ENCODE measurements around the gene EFNA4.

Gene EFNA4

DNA sequence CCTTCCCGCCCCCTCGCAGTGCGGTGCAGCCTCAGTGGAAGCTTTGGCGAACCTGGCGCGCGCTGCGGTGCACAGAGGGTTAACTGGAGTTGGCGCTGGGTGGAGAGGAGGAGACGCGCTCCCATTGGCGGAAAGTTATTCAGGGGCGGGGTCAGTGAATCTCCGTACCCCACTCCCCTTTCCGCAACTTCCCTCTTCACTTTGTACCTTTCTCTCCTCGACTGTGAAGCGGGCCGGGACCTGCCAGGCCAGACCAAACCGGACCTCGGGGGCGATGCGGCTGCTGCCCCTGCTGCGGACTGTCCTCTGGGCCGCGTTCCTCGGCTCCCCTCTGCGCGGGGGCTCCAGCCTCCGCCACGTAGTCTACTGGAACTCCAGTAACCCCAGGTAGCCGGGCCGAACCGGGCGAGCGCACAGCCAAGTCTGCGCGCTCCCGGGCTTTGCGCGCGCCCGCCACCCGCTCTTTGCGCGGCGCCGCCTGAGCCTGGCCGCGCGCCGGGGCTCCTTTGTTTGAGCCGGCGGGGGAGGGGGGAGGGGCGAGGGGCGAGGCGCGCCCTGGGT lies at the start of gene EFNA4:
EFNA4 (plus strand) TSS at position 191 of the 561 bp plus-strand sequence; CDS start at position 275, 84 bp downstream.
- H3K4me1 Mint-ChIP-seq (ENCODE audit: low read depth): peaks cover 31% of the 10 kb centered on the region
- H3K4me3 Mint-ChIP-seq: peak within 1 kb of the TSS; percentile 82
- H3K36me3 Mint-ChIP-seq (ENCODE audit: low read depth): peaks cover 31% of the 10 kb centered on the region
- no peaks in the 10 kb centered on the region for H3K27me3 Mint-ChIP-seq
- peak within 1 kb of the TSS; percentile 72 for H3K27ac Mint-ChIP-seq
- no peaks in the 10 kb centered on the region for H3K9me3 Mint-ChIP-seq
- peak; percentile 86 for DNase-seq

GRCh38 chr1:155014709-155015508 lies 48.6 kb upstream of the EFNA4 start:
- no peak overlapping the region for H3K4me3 Mint-ChIP-seq
- H3K27me3 Mint-ChIP-seq: no peaks in the 10 kb centered on the region

GRCh38 chr1:155015527-155016230 lies 47.9 kb upstream of the EFNA4 start:
- peaks cover 72% of the 10 kb centered on the region for H3K36me3 Mint-ChIP-seq (ENCODE audit: low read depth)
- H3K27ac Mint-ChIP-seq: peak overlapping the region; percentile 74
- H3K4me3 Mint-ChIP-seq: peak overlapping the region; percentile 20
- DNase-seq: no peak
- H3K4me1 Mint-ChIP-seq (ENCODE audit: low read depth): peaks cover 79% of the 10 kb centered on the region
- H3K27me3 Mint-ChIP-seq: no peaks in the 10 kb centered on the region
- no peaks in the 10 kb centered on the region for H3K9me3 Mint-ChIP-seq

More at GRCh38 chr1:155014709-155015508, 48.6 kb upstream of the EFNA4 start:
- no peak for DNase-seq
- Mint-ChIP-seq H3K4me1 (ENCODE audit: low read depth) (peaks cover 83% of the 10 kb centered on the region), H3K36me3 (ENCODE audit: low read depth) (peaks cover 77% of the 10 kb centered on the region), H3K9me3 (no peaks in the 10 kb centered on the region), H3K27ac (no peak overlapping the region)

DNA sequence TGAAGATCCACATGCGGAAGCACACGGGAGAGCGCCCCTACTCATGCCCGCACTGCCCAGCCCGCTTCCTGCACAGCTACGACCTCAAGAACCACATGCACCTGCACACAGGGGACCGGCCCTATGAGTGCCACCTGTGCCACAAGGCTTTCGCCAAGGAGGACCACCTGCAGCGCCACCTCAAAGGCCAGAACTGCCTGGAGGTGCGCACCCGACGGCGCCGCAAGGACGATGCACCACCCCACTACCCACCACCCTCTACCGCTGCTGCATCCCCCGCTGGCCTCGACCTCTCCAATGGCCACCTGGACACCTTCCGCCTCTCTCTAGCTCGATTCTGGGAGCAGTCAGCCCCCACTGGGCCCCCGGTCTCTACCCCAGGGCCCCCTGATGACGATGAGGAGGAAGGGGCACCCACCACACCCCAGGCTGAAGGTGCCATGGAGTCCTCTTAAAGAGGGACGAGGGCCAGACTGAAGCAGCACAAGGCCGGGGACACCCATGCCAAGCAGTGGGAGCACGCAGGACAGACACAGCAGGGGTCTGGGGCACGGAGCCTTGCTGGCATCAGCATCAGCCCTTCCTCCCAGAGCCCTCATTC lies 47.2 kb upstream of the EFNA4 start:
- Mint-ChIP-seq H3K4me1 (ENCODE audit: low read depth) (peaks cover 73% of the 10 kb centered on the region), H3K4me3 (peak overlapping the region; percentile 48), H3K36me3 (ENCODE audit: low read depth) (peaks cover 67% of the 10 kb centered on the region), H3K27ac (peak overlapping the region; percentile 74), H3K9me3 (no peaks in the 10 kb centered on the region), H3K27me3 (no peaks in the 10 kb centered on the region)
- DNase-seq: peak; percentile 54

- Mint-ChIP-seq H3K9me3 (no peaks in the 10 kb centered on the region), H3K4me3 (peak overlapping the region; percentile 53), H3K27me3 (no peaks in the 10 kb centered on the region), H3K27ac (peak overlapping the region; percentile 74), H3K36me3 (ENCODE audit: low read depth) (peaks cover 62% of the 10 kb centered on the region), H3K4me1 (ENCODE audit: low read depth) (peaks cover 67% of the 10 kb centered on the region)
- DNase-seq: peak; percentile 94
Measured at GRCh38 chr1:155017041-155017945, 46.2 kb upstream of the EFNA4 start.

DNA sequence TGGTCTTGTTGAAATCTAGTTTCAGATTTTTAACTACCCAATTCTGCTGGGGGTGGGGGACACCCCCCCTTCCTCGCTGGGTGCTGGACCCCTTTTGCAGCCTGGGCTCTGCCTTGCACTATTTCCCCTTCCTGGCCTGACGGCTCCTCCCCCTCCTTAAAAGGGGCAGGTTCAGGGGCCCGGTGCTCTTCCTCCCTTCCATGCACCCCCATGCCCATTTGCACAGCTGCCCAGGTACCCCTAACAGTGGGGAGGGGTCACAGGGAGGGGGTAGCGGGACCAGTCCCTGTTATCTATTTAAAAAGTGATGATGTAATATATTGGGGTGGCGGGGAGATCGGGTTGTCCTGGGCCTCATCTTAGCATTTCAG lies 45.6 kb upstream of the EFNA4 start:
- Mint-ChIP-seq H3K27ac (peak overlapping the region; percentile 73), H3K27me3 (no peaks in the 10 kb centered on the region), H3K36me3 (ENCODE audit: low read depth) (peaks cover 56% of the 10 kb centered on the region), H3K9me3 (no peaks in the 10 kb centered on the region), H3K4me3 (peak overlapping the region; percentile 53), H3K4me1 (ENCODE audit: low read depth) (peaks cover 61% of the 10 kb centered on the region)
- no peak for DNase-seq

DNA sequence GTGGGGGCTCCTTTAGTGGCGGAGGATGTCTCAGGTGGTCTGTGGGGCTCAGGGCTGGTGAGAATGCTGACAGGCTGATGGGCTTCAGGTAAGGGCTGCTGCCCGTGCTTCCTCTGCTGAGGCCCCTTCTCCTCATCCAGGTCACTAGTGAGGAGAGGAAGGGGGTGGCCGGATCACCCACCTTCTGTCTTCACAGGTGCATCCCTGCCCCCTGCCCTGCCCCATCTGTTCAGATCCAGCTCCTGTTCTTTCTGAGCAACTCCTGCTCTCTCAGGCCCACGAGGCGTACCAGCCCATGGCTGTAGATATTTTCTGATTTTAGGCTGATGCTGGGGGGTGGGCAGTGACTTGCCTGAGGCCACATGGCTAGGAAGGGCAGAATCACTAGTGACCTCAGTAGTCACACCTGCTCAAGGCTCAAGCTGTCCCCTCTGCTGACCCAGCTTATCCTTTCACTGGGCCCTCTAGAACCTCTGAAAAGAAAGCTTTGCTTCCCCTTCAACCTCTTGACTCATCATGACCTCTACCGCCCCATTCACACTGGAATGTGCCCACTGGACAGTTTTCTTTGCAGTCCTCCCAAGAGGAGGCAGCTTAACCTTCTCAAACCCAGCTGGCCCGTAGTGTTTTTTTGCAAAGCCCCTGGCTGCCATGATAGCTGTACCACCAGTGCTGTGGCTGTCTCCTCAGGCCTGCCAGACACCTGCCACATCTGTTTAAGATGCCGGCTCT lies 44.8 kb upstream of the EFNA4 start:
- Mint-ChIP-seq H3K4me1 (ENCODE audit: low read depth) (peaks cover 53% of the 10 kb centered on the region), H3K4me3 (no peak overlapping the region), H3K27ac (peak overlapping the region; percentile 56), H3K9me3 (no peaks in the 10 kb centered on the region), H3K36me3 (ENCODE audit: low read depth) (peaks cover 49% of the 10 kb centered on the region), H3K27me3 (no peaks in the 10 kb centered on the region)
- no peak for DNase-seq

DNA sequence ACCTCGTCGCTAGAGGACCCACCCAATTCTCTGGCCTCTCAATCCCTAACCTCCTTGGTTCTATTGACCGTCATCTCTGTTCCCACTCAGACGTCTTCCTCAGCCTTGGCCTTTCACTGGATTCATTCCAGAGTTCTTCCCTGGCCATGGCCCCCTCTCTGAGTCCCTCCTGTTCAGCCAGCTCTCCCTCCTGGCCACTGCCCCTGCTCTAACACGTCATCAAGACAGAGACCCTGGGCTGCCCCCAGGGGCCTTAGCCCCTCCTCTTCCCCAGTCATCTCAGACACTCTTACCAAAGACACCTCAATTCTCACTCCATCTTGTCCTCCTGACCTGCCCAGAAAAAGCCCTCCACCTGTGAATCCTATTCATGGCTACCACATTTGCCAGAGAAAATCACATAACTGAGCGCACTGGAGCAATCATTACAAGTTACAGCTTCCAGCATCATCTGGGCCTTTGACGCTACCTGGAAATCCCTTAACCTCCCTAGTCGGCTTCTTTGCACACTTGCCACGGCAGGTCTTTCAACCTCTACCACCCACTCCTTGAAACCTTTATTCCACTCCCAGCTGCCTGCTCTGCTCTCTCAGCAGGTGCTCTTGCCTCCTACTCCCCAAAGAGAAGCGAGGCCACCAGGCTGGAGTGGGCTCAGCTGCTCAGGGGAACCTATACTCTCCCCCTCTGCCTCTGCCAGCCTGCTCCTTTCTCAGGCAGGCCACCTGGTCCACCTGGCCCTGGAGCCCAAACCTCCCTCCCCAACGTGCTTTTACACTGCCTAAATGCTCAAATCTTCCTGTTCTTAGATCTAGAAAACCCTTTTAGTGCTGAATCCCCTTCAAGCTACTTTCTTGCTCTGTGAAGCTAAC lies 43.9 kb upstream of the EFNA4 start:
- Mint-ChIP-seq H3K27ac (peak overlapping the region; percentile 56), H3K36me3 (ENCODE audit: low read depth) (peaks cover 40% of the 10 kb centered on the region), H3K27me3 (no peaks in the 10 kb centered on the region), H3K9me3 (no peaks in the 10 kb centered on the region), H3K4me3 (no peak overlapping the region), H3K4me1 (ENCODE audit: low read depth) (peaks cover 45% of the 10 kb centered on the region)
- no peak for DNase-seq

DNA sequence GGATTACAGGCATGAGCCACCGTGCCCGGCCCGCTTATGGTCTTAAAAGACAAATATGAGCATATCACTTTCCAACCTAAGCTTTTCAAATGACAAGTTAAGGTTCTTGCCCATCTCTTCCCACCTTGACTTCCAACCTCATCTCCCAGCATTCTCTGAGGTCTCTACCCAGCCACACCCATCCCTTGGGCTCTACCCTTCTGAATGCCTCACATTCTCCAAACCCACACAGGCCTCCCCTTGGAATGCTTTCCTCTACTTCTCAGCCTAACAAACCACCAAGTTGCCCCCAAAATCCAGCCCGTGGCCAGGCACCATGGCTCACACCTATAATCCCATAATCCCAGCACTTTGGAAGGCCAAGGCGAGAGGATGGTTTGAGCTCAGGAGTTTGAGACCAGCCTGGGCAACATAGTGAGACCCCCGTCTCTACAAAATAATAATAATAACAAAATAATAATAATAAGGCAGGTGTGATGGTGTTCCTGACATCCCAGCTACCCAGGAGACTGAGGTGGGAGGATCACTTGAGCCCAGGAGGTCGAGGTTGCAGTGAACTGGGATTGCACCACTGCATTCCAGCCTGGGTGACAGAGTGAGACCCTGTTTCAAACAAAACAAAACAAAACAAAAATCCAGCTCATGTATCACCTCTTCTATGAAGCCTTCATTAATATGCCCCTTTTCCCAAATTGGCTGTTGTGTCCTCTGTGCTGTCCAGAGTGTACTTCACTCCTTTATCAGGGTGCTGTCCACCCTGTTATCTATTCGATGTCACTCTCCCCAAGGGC lies 41.2 kb upstream of the EFNA4 start:
- Mint-ChIP-seq H3K27ac (peak overlapping the region; percentile 18), H3K27me3 (no peaks in the 10 kb centered on the region), H3K9me3 (no peaks in the 10 kb centered on the region), H3K4me3 (peak overlapping the region; percentile 1), H3K36me3 (ENCODE audit: low read depth) (peaks cover 18% of the 10 kb centered on the region), H3K4me1 (ENCODE audit: low read depth) (peaks cover 22% of the 10 kb centered on the region)
- no peak for DNase-seq

GRCh38 chr1:155022927-155023236 lies 40.7 kb upstream of the EFNA4 start:
- no peaks in the 10 kb centered on the region for H3K9me3 Mint-ChIP-seq
- peaks cover 18% of the 10 kb centered on the region for H3K4me1 Mint-ChIP-seq (ENCODE audit: low read depth)
- DNase-seq: no peak
- no peak overlapping the region for H3K4me3 Mint-ChIP-seq
- peaks cover 13% of the 10 kb centered on the region for H3K36me3 Mint-ChIP-seq (ENCODE audit: low read depth)
- H3K27ac Mint-ChIP-seq: peak overlapping the region; percentile 18
- no peaks in the 10 kb centered on the region for H3K27me3 Mint-ChIP-seq

DNA sequence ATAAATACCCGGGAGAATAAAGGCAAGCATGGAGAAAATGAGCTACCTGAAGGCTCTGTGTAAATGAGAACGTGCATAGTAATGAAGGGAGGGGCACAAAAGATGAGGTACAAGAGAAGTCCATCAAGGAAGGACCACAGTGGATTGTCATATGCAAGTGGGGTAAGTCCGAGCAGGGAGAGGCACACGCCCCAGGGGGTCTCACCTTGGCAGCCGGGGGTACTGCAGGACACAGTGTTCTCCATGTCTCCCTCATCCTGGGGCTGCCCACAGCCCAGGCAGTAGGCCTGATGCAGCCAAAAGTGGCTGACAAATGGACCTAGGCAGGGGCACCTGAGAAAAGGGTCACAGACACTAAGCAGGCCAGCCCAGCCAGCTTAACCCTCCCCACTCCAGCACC lies 39.9 kb upstream of the EFNA4 start:
- H3K4me3 Mint-ChIP-seq: no peak overlapping the region
- peak overlapping the region; percentile 22 for H3K27ac Mint-ChIP-seq
- peaks cover 14% of the 10 kb centered on the region for H3K4me1 Mint-ChIP-seq (ENCODE audit: low read depth)
- DNase-seq: no peak
- H3K27me3 Mint-ChIP-seq: no peaks in the 10 kb centered on the region
- peaks cover 12% of the 10 kb centered on the region for H3K36me3 Mint-ChIP-seq (ENCODE audit: low read depth)
- no peaks in the 10 kb centered on the region for H3K9me3 Mint-ChIP-seq

GRCh38 chr1:155024315-155024714 lies 39.2 kb upstream of the EFNA4 start:
- no peak overlapping the region for H3K4me3 Mint-ChIP-seq
- H3K4me1 Mint-ChIP-seq (ENCODE audit: low read depth): peaks cover 8% of the 10 kb centered on the region
- H3K36me3 Mint-ChIP-seq (ENCODE audit: low read depth): peaks cover 5% of the 10 kb centered on the region
- no peak overlapping the region for H3K27ac Mint-ChIP-seq
- no peaks in the 10 kb centered on the region for H3K9me3 Mint-ChIP-seq
- H3K27me3 Mint-ChIP-seq: no peaks in the 10 kb centered on the region
- no peak for DNase-seq
